PC-3 (cell line): ENCODE measurements around the gene SFRP5. TPM values are rescaled to one million over a fixed set of nuclear protein-coding genes. Genes with fewer than 3 reads are reported as not detected.

Experiments used
- ATAC-seq: fragments of 200-7000 bp; cut with Tn5 transposase; 2 replicates; pipeline ENCODE4 v1.9.1; 2020; ENCODE audit warnings: mild to moderate bottlenecking, moderate library complexity
- BruUV-seq: library from RNA; stranded (reverse); fragments of 400-500 nt; replicated peaks from 2 replicates; lab custom pipeline; 2021; lab: Mats Ljungman, UMichigan
- CTCF ChIA-PET: fragments of 300-600 bp; sonication (Branson Sonifier 250); formaldehyde crosslinking; loops from one replicate; lab custom pipeline; 2022; ENCODE audit warnings: antibody characterized with exemption; lab: Charles Lee
- POLR2A ChIA-PET: fragments of 300-600 bp; sonication (Branson Sonifier 250); formaldehyde crosslinking; loops from one replicate; lab custom pipeline; 2022; ENCODE audit warnings: antibody characterized with exemption; ENCODE audit not compliant: unreplicated experiment; lab: Charles Lee
- DNase-seq: peaks from one replicate; pipeline ENCODE4 v3.0.0-alpha.2; 2015
- H2AFZ ChIP-seq: fragments of 300-600 bp; sonication (generic); 2 replicates; pipeline ENCODE4 v1.6.0; 2016; ENCODE audit warnings: antibody characterized with exemption, low read length
- H3F3A ChIP-seq: fragments of 300-600 bp; sonication (generic); one replicate; pipeline ENCODE4 v1.6.0; 2017; ENCODE audit warnings: antibody characterized with exemption, low read length, control low read depth, mild to moderate bottlenecking; ENCODE audit not compliant: unreplicated experiment
- H3K27ac ChIP-seq: fragments of 300-600 bp; sonication (generic); 2 replicates; pipeline ENCODE4 v1.5.1; 2016; ENCODE audit warnings: mild to moderate bottlenecking, low read length
- H3K27me3 ChIP-seq: fragments of 300-600 bp; sonication (generic); 2 replicates; pipeline ENCODE4 v1.6.1; 2016; ENCODE audit warnings: low read length, mixed read lengths
- H3K36me3 ChIP-seq: fragments of 300-600 bp; sonication (generic); 2 replicates; pipeline ENCODE4 v1.6.1; 2016; ENCODE audit warnings: low read depth, mixed run types, low read length, mixed read lengths
- H3K4me1 ChIP-seq: fragments of 300-600 bp; sonication (generic); 2 replicates; pipeline ENCODE4 v1.5.1; 2016; ENCODE audit warnings: low read length; ENCODE audit not compliant: insufficient read depth
- H3K4me2 ChIP-seq: fragments of 300-600 bp; sonication (generic); 2 replicates; pipeline ENCODE4 v1.6.0; 2016; ENCODE audit warnings: low read length
- H3K4me3 ChIP-seq: fragments of 300-600 bp; sonication (generic); 2 replicates; pipeline ENCODE4 v1.5.1; 2016; ENCODE audit warnings: mild to moderate bottlenecking, low read length, mixed read lengths
- H3K79me2 ChIP-seq: fragments of 300-600 bp; sonication (generic); 2 replicates; pipeline ENCODE4 v1.6.1; 2017; ENCODE audit warnings: low read length, mixed read lengths
- H3K9ac ChIP-seq: fragments of 300-600 bp; sonication (generic); 2 replicates; pipeline ENCODE4 v1.6.0; 2016; ENCODE audit warnings: mild to moderate bottlenecking, low read length
- H3K9me2 ChIP-seq: fragments of 300-600 bp; sonication (generic); replicated peaks from 2 replicates; pipeline ENCODE4 v1.6.1; 2016; ENCODE audit warnings: mixed run types, low read length, mixed read lengths
- H3K9me3 ChIP-seq: fragments of 300-600 bp; sonication (generic); 2 replicates; pipeline ENCODE4 v1.6.1; 2016; ENCODE audit warnings: low read length, mixed read lengths
- H4K20me1 ChIP-seq: fragments of 300-600 bp; sonication (generic); 2 replicates; pipeline ENCODE4 v1.6.1; 2016; ENCODE audit warnings: low read length, mixed read lengths
- CTCF ChIP-seq: fragments of 300-600 bp; sonication (generic); conservative IDR thresholded peaks from 2 replicates; pipeline ENCODE4 v1.5.1; 2017; ENCODE audit warnings: antibody characterized with exemption, low read depth, mild to moderate bottlenecking, low read length
- EZH2 ChIP-seq: fragments of 300-600 bp; sonication (generic); IDR thresholded peaks from one replicate; pipeline ENCODE4 v1.6.1; 2017; ENCODE audit warnings: antibody characterized with exemption, mild to moderate bottlenecking, low read length; ENCODE audit not compliant: unreplicated experiment
- EZH2phosphoT487 ChIP-seq: fragments of 300-600 bp; sonication (generic); IDR thresholded peaks from 2 replicates; pipeline ENCODE4 v1.6.1; 2018; ENCODE audit warnings: mild to moderate bottlenecking, antibody characterized with exemption, low read length, borderline replicate concordance
- intact Hi-C: fragments of 100-400 bp; cut with micrococcal nuclease; formaldehyde crosslinking; loops from 2 replicates; pipeline ENCODE4 v1.9.0; 2023
- total RNA-seq: library from RNA; depleted of rRNA; stranded (reverse); fragments of >200 nt; gene quantifications from 2 replicates; pipeline ENCODE4 v1.2.3, GENCODE V29; 2014

SFRP5 gene
- total RNA-seq, 1 experiment from 2014 or later, result not detected

GRCh38 chr10:97796651-97797050 lies 24.9 kb upstream of the SFRP5 start:
- intact Hi-C loops, result no loop called here
- H3K36me3 ChIP-seq, result no peaks in the 10 kb centered on the region
- no peaks in the 10 kb centered on the region for H4K20me1 ChIP-seq
- no peaks in the 10 kb centered on the region for H3K79me2 ChIP-seq
- ATAC-seq (no peak), DNase-seq (no peak)
- no peak overlapping the region for H3K4me3 ChIP-seq
- H3K9me2 ChIP-seq, result no peaks in the 10 kb centered on the region
- no peaks in the 10 kb centered on the region for H3K9me3 ChIP-seq
- ChIA-PET POLR2A (no interaction called here), CTCF (no interaction called here)
- no peak overlapping the region for H3K27ac ChIP-seq
- no peak overlapping the region for H3K4me2 ChIP-seq
- no peak overlapping the region for H3K9ac ChIP-seq
- H2AFZ ChIP-seq, result no peak overlapping the region
- BruUV-seq, result no TSS peak
- TF ChIP-seq EZH2 (no peak), EZH2phosphoT487 (no peak), CTCF (no peak)
- H3K4me1 ChIP-seq, result no peaks in the 10 kb centered on the region
- no peaks in the 10 kb centered on the region for H3F3A ChIP-seq
- peaks cover 15% of the 10 kb centered on the region; the same call in 1 of the 2 replicates for H3K27me3 ChIP-seq

GRCh38 chr10:97795886-97796285 lies 24.1 kb upstream of the SFRP5 start:
- Histone ChIP-seq H3K27me3 (peaks cover 15% of the 10 kb centered on the region; the same call in 1 of the 2 replicates), H2AFZ (no peak overlapping the region), H3K27ac (no peak overlapping the region), H3K9me2 (no peaks in the 10 kb centered on the region), H3K9ac (no peak overlapping the region), H3K36me3 (no peaks in the 10 kb centered on the region), H3K4me1 (no peaks in the 10 kb centered on the region), H3K4me3 (no peak overlapping the region), H4K20me1 (no peaks in the 10 kb centered on the region), H3K9me3 (no peaks in the 10 kb centered on the region), H3K79me2 (no peaks in the 10 kb centered on the region), H3K4me2 (no peak overlapping the region), H3F3A (no peaks in the 10 kb centered on the region)
- TF ChIP-seq EZH2phosphoT487, result no peak
- peak; percentile 30; the same call in 1 of the 2 replicates for TF ChIP-seq CTCF
- ChIA-PET CTCF (no interaction called here), POLR2A (no interaction called here)
- DNase-seq (no peak), ATAC-seq (no peak)
- BruUV-seq, result no TSS peak
- intact Hi-C loops, result no loop called here

GRCh38 chr10:97791824-97792721 lies 20.3 kb upstream of the SFRP5 start:
- Histone ChIP-seq H3K4me1 (no peaks in the 10 kb centered on the region), H3K9me3 (no peaks in the 10 kb centered on the region), H3K9ac (no peak overlapping the region), H2AFZ (no peak overlapping the region), H4K20me1 (no peaks in the 10 kb centered on the region), H3K79me2 (no peaks in the 10 kb centered on the region), H3K9me2 (no peaks in the 10 kb centered on the region), H3K27me3 (no peaks in the 10 kb centered on the region), H3F3A (no peaks in the 10 kb centered on the region), H3K4me2 (no peak overlapping the region), H3K4me3 (no peak overlapping the region), H3K27ac (no peak overlapping the region), H3K36me3 (no peaks in the 10 kb centered on the region)
- DNase-seq (peak; percentile 74), ATAC-seq (peak; percentile 79)
- POLR2A ChIA-PET, result no interaction called here
- intact Hi-C loops, result loop anchor here (1.0 to 2.0 kb wide), 2 partner anchors 77 to 249 kb away; no protein-coding TSS in a partner anchor
- CTCF ChIA-PET, result interaction anchor here (0.6 to 0.7 kb wide), 2 partner anchors 51 to 77 kb away, joined by 3 to 4 read pairs; no protein-coding TSS in a partner anchor
- no TSS peak for BruUV-seq
- no peak for TF ChIP-seq EZH2phosphoT487
- TF ChIP-seq EZH2, result no peak
- TF ChIP-seq CTCF, result peak; percentile 88
